GM23248 (cell line): ENCODE measurements around the gene PTPRD.

Experiments
- EZH2 ChIP-seq: fragments of 200-600 bp; sonication (generic); IDR thresholded peaks from 2 replicates; pipeline ENCODE4 v1.6.1; 2018; ENCODE audit warnings: antibody characterized with exemption, mild to moderate bottlenecking; ENCODE audit not compliant: insufficient read depth, poor library complexity, severe bottlenecking
- EZH2phosphoT487 ChIP-seq: fragments of 200-600 bp; sonication (generic); IDR thresholded peaks from 2 replicates; pipeline ENCODE4 v1.6.1; 2018; ENCODE audit warnings: antibody characterized with exemption, moderate library complexity, mild to moderate bottlenecking, low read depth; ENCODE audit not compliant: insufficient read depth

- no peak for TF ChIP-seq EZH2
- TF ChIP-seq EZH2phosphoT487, result no peak
These were observed 1038.7 kb downstream of the PTPRD start for GRCh38 chr9:9574080-9574479.
